Activated CD4-positive, alpha-beta T cell treated with anti-CD3 and anti-CD28 coated beads for 36 hours (primary cell): ENCODE results near the gene USP40. TPM values are rescaled to one million over a fixed set of nuclear protein-coding genes. Genes with fewer than 3 reads are reported as not detected.

ENCODE experiments used
- ATAC-seq: fragments of 200-7000 bp; cut with Tn5 transposase; one replicate; pipeline ENCODE4 v1.10.0; 2021; ENCODE audit warnings: mild to moderate bottlenecking, moderate library complexity
- CTCF ChIA-PET: fragments of 350-600 bp; sonication (Branson Sonifier 250); formaldehyde crosslinking; loops from one replicate; lab custom pipeline; 2021; ENCODE audit warnings: antibody characterized with exemption; lab: Charles Lee
- POLR2A ChIA-PET: fragments of 350-600 bp; sonication (Branson Sonifier 250); formaldehyde crosslinking; loops from one replicate; lab custom pipeline; 2021; ENCODE audit warnings: antibody characterized with exemption, inconsistent platforms; lab: Charles Lee
- DNase-seq: peaks from one replicate; pipeline ENCODE4 v3.0.0-alpha.2; 2020
- H3K27ac Mint-ChIP-seq: one replicate; pipeline ENCODE4 v1.8.0; 2021; ENCODE audit warnings: mixed read lengths
- H3K27me3 Mint-ChIP-seq: one replicate; pipeline ENCODE4 v1.8.0; 2021; ENCODE audit warnings: mixed read lengths
- H3K36me3 Mint-ChIP-seq: one replicate; pipeline ENCODE4 v1.8.0; 2021; ENCODE audit warnings: low read depth, mixed read lengths
- H3K4me1 Mint-ChIP-seq: one replicate; pipeline ENCODE4 v1.8.0; 2021; ENCODE audit warnings: mixed read lengths
- H3K4me3 Mint-ChIP-seq: one replicate; pipeline ENCODE4 v1.8.0; 2021; ENCODE audit warnings: mild to moderate bottlenecking, moderate library complexity, mixed read lengths
- H3K9me3 Mint-ChIP-seq: one replicate; pipeline ENCODE4 v1.8.0; 2021; ENCODE audit warnings: low read depth, mixed read lengths
- intact Hi-C, 2 experiments: fragments of 100-400 bp; cut with DNase I in 1 of 2; cut with micrococcal nuclease in 1 of 2; formaldehyde crosslinking; loops; one replicate each; pipeline versions ENCODE4 v1.14.2 to v1.15.1; 2022 to 2024; cut with DNase I, micrococcal nuclease
- total RNA-seq, 2 experiments: library from RNA; stranded (reverse); gene quantifications; one replicate each; pipeline ENCODE4 v1.2.3, GENCODE V29; 2021

Gene USP40, protein sequence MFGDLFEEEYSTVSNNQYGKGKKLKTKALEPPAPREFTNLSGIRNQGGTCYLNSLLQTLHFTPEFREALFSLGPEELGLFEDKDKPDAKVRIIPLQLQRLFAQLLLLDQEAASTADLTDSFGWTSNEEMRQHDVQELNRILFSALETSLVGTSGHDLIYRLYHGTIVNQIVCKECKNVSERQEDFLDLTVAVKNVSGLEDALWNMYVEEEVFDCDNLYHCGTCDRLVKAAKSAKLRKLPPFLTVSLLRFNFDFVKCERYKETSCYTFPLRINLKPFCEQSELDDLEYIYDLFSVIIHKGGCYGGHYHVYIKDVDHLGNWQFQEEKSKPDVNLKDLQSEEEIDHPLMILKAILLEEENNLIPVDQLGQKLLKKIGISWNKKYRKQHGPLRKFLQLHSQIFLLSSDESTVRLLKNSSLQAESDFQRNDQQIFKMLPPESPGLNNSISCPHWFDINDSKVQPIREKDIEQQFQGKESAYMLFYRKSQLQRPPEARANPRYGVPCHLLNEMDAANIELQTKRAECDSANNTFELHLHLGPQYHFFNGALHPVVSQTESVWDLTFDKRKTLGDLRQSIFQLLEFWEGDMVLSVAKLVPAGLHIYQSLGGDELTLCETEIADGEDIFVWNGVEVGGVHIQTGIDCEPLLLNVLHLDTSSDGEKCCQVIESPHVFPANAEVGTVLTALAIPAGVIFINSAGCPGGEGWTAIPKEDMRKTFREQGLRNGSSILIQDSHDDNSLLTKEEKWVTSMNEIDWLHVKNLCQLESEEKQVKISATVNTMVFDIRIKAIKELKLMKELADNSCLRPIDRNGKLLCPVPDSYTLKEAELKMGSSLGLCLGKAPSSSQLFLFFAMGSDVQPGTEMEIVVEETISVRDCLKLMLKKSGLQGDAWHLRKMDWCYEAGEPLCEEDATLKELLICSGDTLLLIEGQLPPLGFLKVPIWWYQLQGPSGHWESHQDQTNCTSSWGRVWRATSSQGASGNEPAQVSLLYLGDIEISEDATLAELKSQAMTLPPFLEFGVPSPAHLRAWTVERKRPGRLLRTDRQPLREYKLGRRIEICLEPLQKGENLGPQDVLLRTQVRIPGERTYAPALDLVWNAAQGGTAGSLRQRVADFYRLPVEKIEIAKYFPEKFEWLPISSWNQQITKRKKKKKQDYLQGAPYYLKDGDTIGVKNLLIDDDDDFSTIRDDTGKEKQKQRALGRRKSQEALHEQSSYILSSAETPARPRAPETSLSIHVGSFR
- total RNA-seq = 10 to 100 TPM; 12.0 to 12.9 TPM

DNA sequence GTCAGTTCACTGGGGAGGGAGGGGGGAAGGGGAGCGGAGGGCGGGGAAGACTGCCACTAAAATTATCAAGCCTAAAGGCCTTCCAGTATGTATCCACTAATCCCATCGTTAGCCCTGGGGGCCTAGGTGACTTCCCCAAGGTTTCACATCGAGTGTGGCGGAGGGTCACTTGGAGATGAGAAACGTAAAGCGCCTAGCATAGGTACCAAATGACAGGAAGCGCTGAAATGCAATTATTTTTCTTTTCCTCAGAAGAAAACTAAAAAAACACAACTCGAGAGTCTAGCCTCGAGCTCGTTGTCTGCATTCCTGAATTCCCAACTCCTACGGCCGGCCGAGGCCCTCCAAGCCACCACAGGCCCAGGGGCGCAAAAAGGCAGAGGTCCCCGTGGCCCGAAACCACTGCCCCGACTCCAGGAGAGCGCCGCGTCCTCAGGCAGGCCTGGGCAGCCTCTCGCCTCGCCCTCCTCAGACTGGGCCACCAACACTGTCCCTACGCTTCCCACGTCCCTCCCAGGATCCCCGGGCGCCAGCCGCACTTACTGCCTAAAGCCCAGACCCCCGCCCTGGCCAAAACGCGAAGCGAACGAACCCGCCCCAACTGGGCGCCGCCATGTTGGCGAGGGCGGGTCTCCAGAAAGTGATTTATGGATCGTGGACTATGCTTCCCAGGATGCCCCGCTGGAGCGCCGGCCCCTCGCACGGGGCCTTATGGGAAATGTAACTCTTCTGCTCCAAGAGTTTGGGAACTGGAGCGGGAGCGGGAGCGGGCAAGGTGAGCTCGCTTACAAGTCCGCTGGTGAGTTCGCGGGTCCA lies at the start of gene USP40:
TSS of gene USP40 (minus strand) at position 642 of the 816 bp plus-strand sequence. CDS start 1,228 bp downstream, outside the sequence.
- H3K9me3 Mint-ChIP-seq = no peaks in the 10 kb centered on the region
- DNase-seq = peak; percentile 72
- peak; percentile 83 for ATAC-seq
- H3K36me3 Mint-ChIP-seq = no peaks in the 10 kb centered on the region
- CTCF ChIA-PET = interaction anchor here (0.7 kb wide), 1 partner anchor 151 kb away, joined by 3 read pairs; no protein-coding TSS in a partner anchor
- peak within 1 kb of the TSS; percentile 97 for H3K27ac Mint-ChIP-seq
- intact Hi-C loops = loop anchor here in 1 of 2 experiments (2.0 to 5.0 kb wide), 2 partner anchors 156 to 286 kb away; partner anchors contain the start of gene HJURP
- POLR2A ChIA-PET = no interaction called here
- H3K4me3 Mint-ChIP-seq = peak within 1 kb of the TSS; percentile 90
- no peaks in the 10 kb centered on the region for H3K27me3 Mint-ChIP-seq
- H3K4me1 Mint-ChIP-seq = peaks cover 6% of the 10 kb centered on the region

DNA sequence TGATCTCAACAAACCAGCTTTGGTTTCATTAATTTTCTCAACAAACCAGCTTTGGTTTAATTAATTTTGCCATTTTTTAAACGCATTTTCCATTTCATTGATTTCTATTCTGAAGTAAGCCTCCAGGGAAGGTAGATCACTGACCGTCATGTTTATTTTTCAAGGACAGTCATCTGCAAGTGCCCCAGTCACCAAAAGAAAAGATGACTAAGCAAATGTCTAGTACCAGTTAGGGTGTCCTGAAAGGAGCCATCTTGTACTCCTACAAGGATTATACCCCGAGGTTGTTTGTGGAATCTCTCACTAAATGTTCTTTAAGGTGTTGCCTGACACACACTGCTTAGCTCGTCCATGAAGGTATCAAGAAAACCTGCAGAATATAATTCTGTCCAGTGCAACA lies 44.7 kb upstream of the USP40 start:
- DNase-seq (no peak), ATAC-seq (no peak)
- Mint-ChIP-seq H3K4me3 (no peak overlapping the region), H3K9me3 (peaks cover 9% of the 10 kb centered on the region), H3K27me3 (peaks cover 17% of the 10 kb centered on the region), H3K36me3 (no peaks in the 10 kb centered on the region), H3K4me1 (no peaks in the 10 kb centered on the region), H3K27ac (no peak overlapping the region)
- POLR2A ChIA-PET = no interaction called here
- CTCF ChIA-PET = no interaction called here
- intact Hi-C loops = no loop called here

DNA sequence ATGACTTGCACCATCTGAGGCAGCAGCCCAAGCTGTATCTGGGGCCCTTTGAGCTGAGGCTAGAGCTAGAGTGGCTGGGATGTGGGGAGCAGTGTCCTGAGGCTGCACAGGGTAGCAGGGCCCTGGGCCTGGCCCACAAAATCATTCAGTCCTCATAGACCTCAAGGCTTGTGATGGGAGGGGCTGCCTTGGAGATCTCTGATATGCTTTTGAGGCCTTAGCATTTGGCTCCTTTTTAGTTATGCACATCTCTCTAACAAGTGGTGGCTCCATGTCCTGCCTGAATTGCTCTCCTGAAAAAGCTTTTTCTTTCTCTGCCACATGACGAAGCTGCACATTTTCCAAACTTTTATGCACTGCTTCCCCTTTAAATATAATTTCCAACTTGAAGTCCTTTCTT lies 39.1 kb upstream of the USP40 start:
- ChIA-PET POLR2A (no interaction called here), CTCF (no interaction called here)
- intact Hi-C loops = no loop called here
- H3K4me1 Mint-ChIP-seq = no peaks in the 10 kb centered on the region
- H3K27ac Mint-ChIP-seq = no peak overlapping the region
- H3K4me3 Mint-ChIP-seq = no peak overlapping the region
- H3K27me3 Mint-ChIP-seq = peaks cover 5% of the 10 kb centered on the region
- no peaks in the 10 kb centered on the region for H3K36me3 Mint-ChIP-seq
- H3K9me3 Mint-ChIP-seq = peaks cover 7% of the 10 kb centered on the region
- ATAC-seq (no peak), DNase-seq (no peak)

DNA sequence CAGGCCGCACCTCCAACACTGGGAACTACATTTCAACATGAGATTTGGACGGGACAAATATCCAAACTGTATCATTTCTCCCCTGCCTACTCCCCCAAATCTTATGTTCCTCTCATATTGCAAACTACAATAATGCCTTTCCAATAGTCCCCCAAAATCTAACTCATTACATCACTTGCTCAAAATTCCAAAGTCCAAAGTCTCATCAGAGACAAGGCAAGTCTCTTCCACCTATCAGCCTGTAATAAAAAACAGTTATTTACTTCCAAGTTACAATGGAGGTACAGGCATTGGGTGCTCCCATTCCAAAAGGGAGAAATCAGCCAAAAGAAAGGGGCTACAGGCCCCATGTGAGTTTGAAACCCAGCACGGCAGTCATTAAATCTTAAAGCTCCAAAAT lies 38.2 kb upstream of the USP40 start:
- peaks cover 9% of the 10 kb centered on the region for H3K27me3 Mint-ChIP-seq
- H3K4me3 Mint-ChIP-seq = no peak overlapping the region
- intact Hi-C loops = no loop called here

DNA sequence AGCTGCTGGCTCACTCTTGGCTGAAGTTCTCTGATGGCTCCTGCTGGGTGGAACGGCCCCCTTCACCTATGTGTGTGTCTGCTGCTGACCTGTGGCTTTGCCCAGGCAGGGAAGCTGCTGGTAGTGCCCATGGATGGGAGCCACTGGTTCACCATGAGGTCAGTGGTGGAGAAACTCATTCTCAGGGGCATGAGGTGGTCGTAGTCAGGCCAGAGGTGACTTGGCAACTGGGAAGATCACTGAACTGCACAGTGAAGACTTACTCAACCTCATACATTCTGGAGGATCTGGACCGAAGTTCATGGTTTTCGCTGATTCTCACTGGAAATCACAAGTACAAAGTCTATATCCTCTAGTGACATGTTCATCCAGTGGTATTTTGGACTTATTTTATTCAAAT lies 36.9 kb upstream of the USP40 start:
- Mint-ChIP-seq H3K27me3 (peaks cover 10% of the 10 kb centered on the region), H3K27ac (no peak overlapping the region), H3K36me3 (no peaks in the 10 kb centered on the region), H3K4me1 (no peaks in the 10 kb centered on the region), H3K4me3 (no peak overlapping the region), H3K9me3 (peaks cover 3% of the 10 kb centered on the region)
- ATAC-seq = no peak
- DNase-seq = no peak
- CTCF ChIA-PET = interaction anchor here (0.9 kb wide), 1 partner anchor 118 kb away, joined by 3 read pairs; no protein-coding TSS in a partner anchor
- POLR2A ChIA-PET = no interaction called here
- intact Hi-C loops = no loop called here

More for the DNA sequence above, 38.2 kb upstream of the USP40 start:
- Mint-ChIP-seq H3K36me3 (no peaks in the 10 kb centered on the region), H3K9me3 (peaks cover 3% of the 10 kb centered on the region), H3K27ac (no peak overlapping the region), H3K4me1 (no peaks in the 10 kb centered on the region)
- ATAC-seq = no peak
- ChIA-PET POLR2A (no interaction called here), CTCF (no interaction called here)
- no peak for DNase-seq

DNA sequence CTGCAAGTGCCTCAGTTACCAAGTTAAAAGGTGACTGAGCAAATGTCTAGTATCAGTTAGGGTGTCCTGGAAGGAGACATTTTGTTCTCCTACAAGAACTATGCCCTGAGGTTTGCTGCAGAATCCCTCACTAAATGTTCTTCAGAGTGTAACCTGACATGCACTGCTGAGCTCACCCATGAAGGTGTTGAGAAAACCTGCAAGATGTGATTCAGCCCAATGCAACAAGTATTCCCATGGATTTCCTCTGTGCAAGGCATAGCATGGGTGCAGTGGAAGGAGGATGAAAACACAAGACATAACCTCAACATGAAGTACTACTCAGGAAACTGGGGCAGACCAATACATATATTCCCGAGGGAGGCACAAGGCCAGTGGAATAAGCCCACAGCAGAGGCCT lies 35.5 kb upstream of the USP40 start:
- intact Hi-C loops = no loop called here
- no peaks in the 10 kb centered on the region for H3K4me1 Mint-ChIP-seq
- CTCF ChIA-PET = no interaction called here

DNA sequence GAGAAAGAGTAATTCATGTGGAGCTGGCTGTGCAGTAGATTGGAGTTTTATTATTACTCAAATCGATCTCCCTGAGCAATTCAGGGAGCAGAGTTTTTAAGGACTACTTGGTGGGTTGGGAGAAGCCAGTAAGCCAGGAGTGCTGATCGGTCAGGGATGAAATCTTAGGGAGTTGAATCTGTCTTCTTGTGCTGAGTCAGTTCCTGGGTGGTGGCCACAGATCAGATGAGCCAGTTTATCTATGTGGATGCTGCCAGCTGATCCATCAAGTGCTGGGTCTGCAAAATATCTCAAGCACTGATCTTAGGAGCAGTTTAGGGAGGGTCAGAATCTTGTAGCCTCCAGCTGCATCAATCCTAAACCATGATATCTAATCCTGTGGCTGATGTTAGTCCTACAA lies 33.8 kb upstream of the USP40 start:
- intact Hi-C loops = no loop called here
- POLR2A ChIA-PET = no interaction called here
- no peaks in the 10 kb centered on the region for H3K36me3 Mint-ChIP-seq

More for the DNA sequence above, 35.5 kb upstream of the USP40 start:
- DNase-seq (no peak), ATAC-seq (no peak)
- Mint-ChIP-seq H3K27me3 (peaks cover 10% of the 10 kb centered on the region), H3K36me3 (no peaks in the 10 kb centered on the region), H3K9me3 (peaks cover 3% of the 10 kb centered on the region), H3K27ac (no peak overlapping the region), H3K4me3 (no peak overlapping the region)
- POLR2A ChIA-PET = no interaction called here

DNA sequence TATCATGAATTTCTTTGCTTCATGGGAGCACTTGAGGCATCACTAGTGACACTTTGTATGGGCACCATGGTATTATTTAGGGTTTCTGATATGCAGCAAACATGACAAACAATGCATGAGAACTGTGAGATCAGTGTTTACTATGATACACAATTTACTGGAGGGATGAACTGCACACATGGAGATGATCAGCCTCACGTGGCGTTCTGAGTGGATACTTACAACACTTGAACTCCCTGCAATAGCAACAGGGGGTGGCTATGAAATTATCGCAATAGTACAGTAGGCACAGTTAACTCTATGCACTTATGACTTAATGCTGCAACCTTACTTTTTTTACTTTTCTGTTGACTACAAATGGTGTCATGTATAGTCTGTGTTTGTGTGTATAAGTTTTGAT lies 32.4 kb upstream of the USP40 start:
- ATAC-seq (no peak), DNase-seq (no peak)
- H3K9me3 Mint-ChIP-seq = peaks cover 3% of the 10 kb centered on the region
- H3K4me1 Mint-ChIP-seq = no peaks in the 10 kb centered on the region
- intact Hi-C loops = no loop called here
- ChIA-PET POLR2A (no interaction called here), CTCF (no interaction called here)
- no peak overlapping the region for H3K27ac Mint-ChIP-seq
- no peaks in the 10 kb centered on the region for H3K36me3 Mint-ChIP-seq
- H3K4me3 Mint-ChIP-seq = no peak overlapping the region
- H3K27me3 Mint-ChIP-seq = peaks cover 7% of the 10 kb centered on the region

More for the DNA sequence above, 33.8 kb upstream of the USP40 start:
- Mint-ChIP-seq H3K27me3 (peaks cover 10% of the 10 kb centered on the region), H3K9me3 (peaks cover 3% of the 10 kb centered on the region), H3K4me1 (no peaks in the 10 kb centered on the region), H3K27ac (no peak overlapping the region), H3K4me3 (no peak overlapping the region)
- DNase-seq = no peak
- CTCF ChIA-PET = no interaction called here
- no peak for ATAC-seq

DNA sequence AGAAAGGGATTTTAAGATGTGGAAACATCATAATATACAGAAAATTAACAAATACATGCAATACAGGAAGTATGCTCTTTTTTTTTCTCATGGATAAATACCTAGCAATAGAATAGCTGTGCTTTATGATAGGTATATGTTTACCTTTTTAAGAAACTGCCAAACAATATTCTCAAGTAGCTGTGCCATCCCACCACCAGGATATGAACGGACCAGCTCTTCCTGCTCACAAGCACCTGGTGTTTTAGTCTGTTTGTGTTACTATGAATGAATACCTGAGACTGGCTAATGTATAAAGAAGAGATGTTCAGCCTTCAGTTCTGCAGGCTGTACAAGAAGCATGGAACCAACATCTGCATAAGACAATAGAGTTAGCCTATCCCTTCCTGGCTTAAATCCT lies 30.9 kb upstream of the USP40 start:
- no peak for ATAC-seq

DNA sequence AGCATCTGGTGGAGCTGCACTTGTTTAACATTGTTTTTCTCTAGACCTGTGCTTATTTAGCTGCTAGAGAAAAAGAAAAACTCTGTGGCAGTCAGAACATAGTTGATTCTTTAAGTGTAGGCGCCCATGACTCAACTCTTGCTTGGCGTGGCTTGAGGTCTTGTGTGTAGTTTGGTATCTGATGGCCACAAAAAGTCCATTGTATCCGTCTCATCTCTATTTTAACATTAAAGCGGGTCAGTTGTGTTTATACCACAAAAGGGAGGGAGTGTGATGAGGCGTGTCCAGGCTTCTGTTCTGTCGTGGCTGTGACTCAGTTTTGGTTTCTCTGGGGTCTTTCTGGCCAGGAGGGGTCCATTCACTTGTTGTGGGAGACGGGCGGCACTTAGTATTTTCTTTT lies 26.6 kb upstream of the USP40 start:
- POLR2A ChIA-PET = no interaction called here
- Mint-ChIP-seq H3K27me3 (peaks cover 4% of the 10 kb centered on the region), H3K4me1 (no peaks in the 10 kb centered on the region), H3K9me3 (no peaks in the 10 kb centered on the region), H3K36me3 (no peaks in the 10 kb centered on the region), H3K27ac (no peak overlapping the region), H3K4me3 (no peak overlapping the region)
- CTCF ChIA-PET = no interaction called here
- intact Hi-C loops = no loop called here
- ATAC-seq (no peak), DNase-seq (no peak)

More for the DNA sequence above, 30.9 kb upstream of the USP40 start:
- Mint-ChIP-seq H3K27ac (no peak overlapping the region), H3K9me3 (no peaks in the 10 kb centered on the region), H3K4me3 (no peak overlapping the region), H3K27me3 (peaks cover 5% of the 10 kb centered on the region), H3K4me1 (no peaks in the 10 kb centered on the region), H3K36me3 (no peaks in the 10 kb centered on the region)
- POLR2A ChIA-PET = no interaction called here
- intact Hi-C loops = no loop called here
- DNase-seq = no peak
- CTCF ChIA-PET = no interaction called here
